ENCODE data around the gene C9orf50. TPM values are rescaled to one million over a fixed set of nuclear protein-coding genes. Genes with fewer than 3 reads are reported as not detected.

The C9orf50 gene
- polyA plus RNA-seq, 2 of the 4 experiments (the other 2 are of a cell fraction) = 0.05 to 0.10 TPM

DNA sequence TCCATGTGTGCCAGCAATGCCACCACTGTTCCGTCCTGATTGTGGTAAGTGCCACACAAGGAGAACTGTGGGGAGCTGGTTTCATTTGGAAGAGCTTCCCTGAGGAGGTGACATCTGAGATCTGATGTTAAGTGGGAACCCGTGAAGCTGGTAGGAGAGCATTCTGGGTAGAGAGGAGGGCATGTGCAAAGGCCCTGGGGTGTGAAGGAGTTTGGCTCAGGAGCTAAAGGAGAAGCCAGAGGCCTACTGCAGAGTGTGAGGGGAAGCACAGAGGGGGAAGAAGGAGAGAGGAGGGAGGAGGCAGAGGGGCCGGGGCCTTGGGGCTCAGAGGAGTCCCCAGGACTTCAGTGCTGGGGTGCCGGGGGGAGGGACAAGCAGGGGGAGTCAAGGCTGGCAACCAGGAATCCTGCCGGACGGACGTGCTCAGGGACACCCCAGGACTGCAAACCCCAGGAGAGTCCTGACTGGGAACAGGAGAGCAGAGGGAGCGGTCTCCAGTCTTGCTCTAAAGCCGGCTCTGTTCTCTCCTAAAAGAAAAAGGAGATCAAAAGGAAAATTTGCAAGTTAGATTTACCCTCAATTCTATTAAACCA is 19.7 kb downstream of the C9orf50 start:
- H3K4me2 ChIP-seq = no peak overlapping the region
- FAIRE-seq (no peak), DNase-seq (ENCODE audit: low read depth in 1 of 2, low spot score in 1 of 2) (no peak), ATAC-seq (no peak)
- WGBS (ENCODE audit: missing lambda C conversion rate) = 82% methylated on average over 9 of the region's 9 CpGs
- H3K4me1 ChIP-seq = peaks cover 68% of the 10 kb centered on the region
- ChIA-PET POLR2A (no interaction called here), CTCF (interaction anchor here (0.5 to 23.2 kb wide), 6 partner anchors 23 to 465 kb away, joined by 3 to 653 read pairs (median 4); no protein-coding TSS in a partner anchor)
- peak overlapping the region; percentile 65 to 100 for H3K27ac ChIP-seq
- no peaks in the 10 kb centered on the region for H3K9me3 ChIP-seq
- H3K4me3 ChIP-seq = no peak overlapping the region
- TF ChIP-seq MAZ (IDR thresholded peaks at IDR 0.05; ENCODE audit: borderline replicate concordance, low read depth, low read length) = no peak
- TF ChIP-seq KDM5A (IDR thresholded peaks at IDR 0.05) = no peak
- TF ChIP-seq, protein P1, sequence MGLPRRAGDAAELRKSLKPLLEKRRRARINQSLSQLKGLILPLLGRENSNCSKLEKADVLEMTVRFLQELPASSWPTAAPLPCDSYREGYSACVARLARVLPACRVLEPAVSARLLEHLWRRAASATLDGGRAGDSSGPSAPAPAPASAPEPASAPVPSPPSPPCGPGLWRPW (IDR thresholded peaks at IDR 0.05) = no peak
- TF ChIP-seq, protein P2, sequence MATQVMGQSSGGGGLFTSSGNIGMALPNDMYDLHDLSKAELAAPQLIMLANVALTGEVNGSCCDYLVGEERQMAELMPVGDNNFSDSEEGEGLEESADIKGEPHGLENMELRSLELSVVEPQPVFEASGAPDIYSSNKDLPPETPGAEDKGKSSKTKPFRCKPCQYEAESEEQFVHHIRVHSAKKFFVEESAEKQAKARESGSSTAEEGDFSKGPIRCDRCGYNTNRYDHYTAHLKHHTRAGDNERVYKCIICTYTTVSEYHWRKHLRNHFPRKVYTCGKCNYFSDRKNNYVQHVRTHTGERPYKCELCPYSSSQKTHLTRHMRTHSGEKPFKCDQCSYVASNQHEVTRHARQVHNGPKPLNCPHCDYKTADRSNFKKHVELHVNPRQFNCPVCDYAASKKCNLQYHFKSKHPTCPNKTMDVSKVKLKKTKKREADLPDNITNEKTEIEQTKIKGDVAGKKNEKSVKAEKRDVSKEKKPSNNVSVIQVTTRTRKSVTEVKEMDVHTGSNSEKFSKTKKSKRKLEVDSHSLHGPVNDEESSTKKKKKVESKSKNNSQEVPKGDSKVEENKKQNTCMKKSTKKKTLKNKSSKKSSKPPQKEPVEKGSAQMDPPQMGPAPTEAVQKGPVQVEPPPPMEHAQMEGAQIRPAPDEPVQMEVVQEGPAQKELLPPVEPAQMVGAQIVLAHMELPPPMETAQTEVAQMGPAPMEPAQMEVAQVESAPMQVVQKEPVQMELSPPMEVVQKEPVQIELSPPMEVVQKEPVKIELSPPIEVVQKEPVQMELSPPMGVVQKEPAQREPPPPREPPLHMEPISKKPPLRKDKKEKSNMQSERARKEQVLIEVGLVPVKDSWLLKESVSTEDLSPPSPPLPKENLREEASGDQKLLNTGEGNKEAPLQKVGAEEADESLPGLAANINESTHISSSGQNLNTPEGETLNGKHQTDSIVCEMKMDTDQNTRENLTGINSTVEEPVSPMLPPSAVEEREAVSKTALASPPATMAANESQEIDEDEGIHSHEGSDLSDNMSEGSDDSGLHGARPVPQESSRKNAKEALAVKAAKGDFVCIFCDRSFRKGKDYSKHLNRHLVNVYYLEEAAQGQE (IDR thresholded peaks at IDR 0.05) = no peak
- TF ChIP-seq HOXB5 (CRISPR knock-in tag; IDR thresholded peaks at IDR 0.05) = no peak
- no peak for TF ChIP-seq RCOR1 (IDR thresholded peaks at IDR 0.05; ENCODE audit: low read depth, low read length)
- TF ChIP-seq RAD21 (conservative IDR thresholded peaks at IDR 0.05 in 1 of 2, IDR thresholded peaks at IDR 0.05 in 1 of 2) = no peak
- no peak for TF ChIP-seq MAFK (IDR thresholded peaks at IDR 0.05; ENCODE audit: partially characterized antibody)
- TF ChIP-seq MYC (IDR thresholded peaks at IDR 0.05; ENCODE audit: borderline replicate concordance, low read length) = no peak
- no peak for TF ChIP-seq FOSB (CRISPR knock-in tag; IDR thresholded peaks at IDR 0.05)
- no peak for TF ChIP-seq ATOH8 (CRISPR knock-in tag; IDR thresholded peaks at IDR 0.05; ENCODE audit: low read depth)
- TF ChIP-seq NR3C1 (IDR thresholded peaks at IDR 0.05) = no peak
- no peak for TF ChIP-seq RARB (CRISPR knock-in tag; IDR thresholded peaks at IDR 0.05)
- no peak for TF ChIP-seq EP300 (IDR thresholded peaks at IDR 0.05)
- no peak for TF ChIP-seq CHD4 (IDR thresholded peaks at IDR 0.05; ENCODE audit: borderline replicate concordance)
- TF ChIP-seq NPAS2 (CRISPR knock-in tag; IDR thresholded peaks at IDR 0.05; ENCODE audit: borderline replicate concordance) = no peak
- no peak for TF ChIP-seq CBX2 (IDR thresholded peaks at IDR 0.05; ENCODE audit: borderline replicate concordance, low read depth)
- TF ChIP-seq CHD2 (IDR thresholded peaks at IDR 0.05; ENCODE audit: low read length, partially characterized antibody) = no peak
- no peak for TF ChIP-seq SMC3 (IDR thresholded peaks at IDR 0.05)
- TF ChIP-seq, protein P3, sequence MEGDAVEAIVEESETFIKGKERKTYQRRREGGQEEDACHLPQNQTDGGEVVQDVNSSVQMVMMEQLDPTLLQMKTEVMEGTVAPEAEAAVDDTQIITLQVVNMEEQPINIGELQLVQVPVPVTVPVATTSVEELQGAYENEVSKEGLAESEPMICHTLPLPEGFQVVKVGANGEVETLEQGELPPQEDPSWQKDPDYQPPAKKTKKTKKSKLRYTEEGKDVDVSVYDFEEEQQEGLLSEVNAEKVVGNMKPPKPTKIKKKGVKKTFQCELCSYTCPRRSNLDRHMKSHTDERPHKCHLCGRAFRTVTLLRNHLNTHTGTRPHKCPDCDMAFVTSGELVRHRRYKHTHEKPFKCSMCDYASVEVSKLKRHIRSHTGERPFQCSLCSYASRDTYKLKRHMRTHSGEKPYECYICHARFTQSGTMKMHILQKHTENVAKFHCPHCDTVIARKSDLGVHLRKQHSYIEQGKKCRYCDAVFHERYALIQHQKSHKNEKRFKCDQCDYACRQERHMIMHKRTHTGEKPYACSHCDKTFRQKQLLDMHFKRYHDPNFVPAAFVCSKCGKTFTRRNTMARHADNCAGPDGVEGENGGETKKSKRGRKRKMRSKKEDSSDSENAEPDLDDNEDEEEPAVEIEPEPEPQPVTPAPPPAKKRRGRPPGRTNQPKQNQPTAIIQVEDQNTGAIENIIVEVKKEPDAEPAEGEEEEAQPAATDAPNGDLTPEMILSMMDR (IDR thresholded peaks at IDR 0.05) = no peak

Measured in A549 (cell line).